ENCODE data around the gene NMT1. TPM values are rescaled to one million over a fixed set of nuclear protein-coding genes. Genes with fewer than 3 reads are reported as not detected.

NMT1 gene
- total RNA-seq, 3 donors from 2014 or later, result 81.9 to 130 (median 84.0) TPM

DNA sequence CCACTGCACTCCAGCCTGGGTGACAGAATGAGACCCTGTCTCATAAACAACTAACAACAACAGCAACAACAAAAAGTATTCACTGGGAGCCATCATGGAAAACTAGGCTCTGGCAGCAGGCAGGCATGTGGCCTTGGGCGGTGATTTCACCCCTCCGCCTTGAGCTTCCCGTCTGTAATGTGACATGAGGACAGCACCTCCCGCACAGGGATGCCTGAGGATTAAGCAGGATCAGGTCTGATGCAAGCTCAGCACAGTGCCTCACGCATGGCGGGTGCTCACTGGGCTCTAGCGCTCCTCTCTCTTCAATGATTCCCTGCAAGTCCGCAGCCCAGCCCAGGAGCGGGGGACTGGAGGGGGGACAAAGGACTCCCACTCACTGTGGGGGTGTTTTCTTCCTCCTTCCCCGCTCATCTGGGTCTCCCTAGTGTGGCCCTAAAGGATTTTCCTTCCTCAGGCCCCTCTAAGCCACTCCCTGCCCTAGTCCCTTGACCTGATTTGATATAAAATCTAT lies 68.4 kb downstream of the NMT1 start:
- Histone ChIP-seq H3K4me3 (no peak overlapping the region), H3K4me1 (peaks cover 6 to 21% of the 10 kb centered on the region in 2 donors), H3K36me3 (no peaks in the 10 kb centered on the region), H3K27me3 (no peaks in the 10 kb centered on the region), H3K27ac (peak overlapping the region; percentile 83 to 99), H3K9me3 (no peaks in the 10 kb centered on the region)
- TF ChIP-seq, protein P1, sequence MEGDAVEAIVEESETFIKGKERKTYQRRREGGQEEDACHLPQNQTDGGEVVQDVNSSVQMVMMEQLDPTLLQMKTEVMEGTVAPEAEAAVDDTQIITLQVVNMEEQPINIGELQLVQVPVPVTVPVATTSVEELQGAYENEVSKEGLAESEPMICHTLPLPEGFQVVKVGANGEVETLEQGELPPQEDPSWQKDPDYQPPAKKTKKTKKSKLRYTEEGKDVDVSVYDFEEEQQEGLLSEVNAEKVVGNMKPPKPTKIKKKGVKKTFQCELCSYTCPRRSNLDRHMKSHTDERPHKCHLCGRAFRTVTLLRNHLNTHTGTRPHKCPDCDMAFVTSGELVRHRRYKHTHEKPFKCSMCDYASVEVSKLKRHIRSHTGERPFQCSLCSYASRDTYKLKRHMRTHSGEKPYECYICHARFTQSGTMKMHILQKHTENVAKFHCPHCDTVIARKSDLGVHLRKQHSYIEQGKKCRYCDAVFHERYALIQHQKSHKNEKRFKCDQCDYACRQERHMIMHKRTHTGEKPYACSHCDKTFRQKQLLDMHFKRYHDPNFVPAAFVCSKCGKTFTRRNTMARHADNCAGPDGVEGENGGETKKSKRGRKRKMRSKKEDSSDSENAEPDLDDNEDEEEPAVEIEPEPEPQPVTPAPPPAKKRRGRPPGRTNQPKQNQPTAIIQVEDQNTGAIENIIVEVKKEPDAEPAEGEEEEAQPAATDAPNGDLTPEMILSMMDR (IDR thresholded peaks at IDR 0.05), result no peak
- TF ChIP-seq POLR2AphosphoS5 (IDR thresholded peaks at IDR 0.05), result no peak
- TF ChIP-seq POLR2A (IDR thresholded peaks at IDR 0.05), result no peak
- intact Hi-C loops (cut with DNase I; ENCODE audit: low total_unique reads), result no loop called here
- DNase-seq (ENCODE audit: low spot score in 2 of 2), result peak in 1 of 2 donors; percentile 49

DNA sequence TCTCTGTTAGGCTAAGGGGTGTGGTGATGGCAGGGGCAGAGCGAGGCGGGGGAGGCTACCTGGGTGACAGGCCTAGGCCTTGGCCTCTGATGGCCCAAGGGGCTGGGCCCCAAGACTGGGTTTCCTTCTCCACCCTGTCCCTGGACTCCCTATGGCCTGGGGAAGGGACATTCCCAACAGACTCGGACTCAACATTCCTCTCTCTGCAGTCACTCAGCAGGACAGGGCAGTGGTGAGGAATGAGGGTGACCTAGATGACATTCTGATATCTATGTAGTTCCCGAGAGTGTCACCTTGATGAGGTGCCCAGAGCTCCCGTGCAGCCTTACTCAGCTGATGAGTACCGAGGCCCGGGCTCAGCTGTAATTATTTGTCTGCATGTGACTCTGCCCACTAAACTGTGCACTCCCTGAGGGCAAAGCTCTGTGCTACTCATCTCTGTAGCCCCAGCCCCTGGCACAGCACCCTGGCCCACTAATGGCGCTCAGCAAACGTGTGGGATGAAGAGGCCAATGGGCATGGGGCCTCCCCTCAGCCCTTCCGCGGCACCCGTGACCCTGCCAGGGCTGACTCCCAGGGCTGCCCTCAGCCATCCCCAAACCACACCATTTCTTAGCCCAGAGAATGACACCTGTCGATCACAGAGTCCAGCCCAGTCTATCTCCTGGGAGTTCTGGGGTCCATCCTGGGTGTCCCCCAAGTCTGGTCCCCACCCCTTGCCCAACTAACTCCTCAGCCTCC lies 69.0 kb downstream of the NMT1 start:
- Histone ChIP-seq H3K36me3 (no peaks in the 10 kb centered on the region), H3K4me3 (peak overlapping the region; percentile 3 to 95 (median 91)), H3K27ac (peak overlapping the region; percentile 83 to 99), H3K4me1 (peaks cover 6 to 19% of the 10 kb centered on the region in 2 donors), H3K9me3 (no peaks in the 10 kb centered on the region), H3K27me3 (no peaks in the 10 kb centered on the region)
- intact Hi-C loops (cut with DNase I; ENCODE audit: low total_unique reads), result loop anchor here (10.0 kb wide), 1 partner anchor 1615 kb away; no protein-coding TSS in a partner anchor
- TF ChIP-seq POLR2A (IDR thresholded peaks at IDR 0.05) (no peak), POLR2AphosphoS5 (IDR thresholded peaks at IDR 0.05) (no peak)
- TF ChIP-seq, protein P1 (IDR thresholded peaks at IDR 0.05), result no peak
- no peak for DNase-seq (ENCODE audit: low spot score in 2 of 2)

DNA sequence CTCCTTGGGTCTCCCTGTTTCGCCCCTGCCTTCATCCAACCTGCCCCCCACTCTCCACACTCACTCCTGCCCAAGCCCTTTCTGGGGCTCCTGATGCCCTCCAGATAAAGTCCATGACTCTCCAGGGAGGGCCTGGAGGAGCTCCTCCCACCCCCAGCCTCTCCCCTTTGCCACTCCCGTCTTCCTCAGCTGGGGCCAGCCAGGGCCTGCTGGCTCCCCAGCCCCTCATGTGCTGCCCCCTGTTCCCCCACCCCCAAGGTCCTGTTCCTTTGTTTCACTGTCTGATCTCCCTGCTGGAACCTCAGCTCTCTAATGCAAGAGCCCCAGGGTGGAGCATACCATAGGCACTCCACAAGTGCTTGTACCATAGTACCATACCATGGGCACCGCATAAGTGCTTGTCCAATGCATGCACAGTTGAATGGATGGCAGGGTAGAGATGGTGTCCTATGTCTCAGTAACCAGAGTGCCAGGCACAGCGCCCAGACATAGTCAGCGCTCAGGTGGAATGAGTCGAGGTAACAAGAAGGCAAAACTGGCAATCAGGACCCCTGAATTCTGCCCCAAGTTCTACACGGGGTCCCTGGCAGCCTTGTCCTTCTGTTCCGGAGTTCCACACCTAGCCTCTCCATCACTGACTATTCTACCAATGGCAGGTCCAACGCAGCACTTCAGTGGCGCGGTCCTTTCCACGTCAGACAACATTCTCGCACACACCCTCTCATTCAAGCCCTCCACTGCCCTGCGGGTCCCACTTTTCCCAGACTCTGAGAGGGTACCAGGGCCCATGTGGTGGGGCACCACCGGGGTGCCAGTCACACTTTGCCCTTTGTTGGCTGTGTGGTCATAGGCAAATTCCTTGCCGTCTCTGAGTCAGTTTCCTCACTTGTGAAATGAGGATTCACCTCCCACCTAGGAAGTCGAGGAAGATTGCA lies 69.8 kb downstream of the NMT1 start:
- Histone ChIP-seq H3K4me3 (peak overlapping the region; percentile 91 to 97 (median 95)), H3K27ac (peak overlapping the region; percentile 99), H3K27me3 (no peaks in the 10 kb centered on the region), H3K4me1 (peaks cover 6 to 19% of the 10 kb centered on the region in 2 donors), H3K9me3 (no peaks in the 10 kb centered on the region), H3K36me3 (no peaks in the 10 kb centered on the region)
- intact Hi-C loops (cut with DNase I; ENCODE audit: low total_unique reads), result loop anchor here (10.0 kb wide), 1 partner anchor 1614 kb away; no protein-coding TSS in a partner anchor
- TF ChIP-seq POLR2AphosphoS5 (IDR thresholded peaks at IDR 0.05) (no peak), POLR2A (IDR thresholded peaks at IDR 0.05) (no peak)
- TF ChIP-seq, protein P1 (IDR thresholded peaks at IDR 0.05), result no peak
- DNase-seq (ENCODE audit: low spot score in 2 of 2), result no peak

DNA sequence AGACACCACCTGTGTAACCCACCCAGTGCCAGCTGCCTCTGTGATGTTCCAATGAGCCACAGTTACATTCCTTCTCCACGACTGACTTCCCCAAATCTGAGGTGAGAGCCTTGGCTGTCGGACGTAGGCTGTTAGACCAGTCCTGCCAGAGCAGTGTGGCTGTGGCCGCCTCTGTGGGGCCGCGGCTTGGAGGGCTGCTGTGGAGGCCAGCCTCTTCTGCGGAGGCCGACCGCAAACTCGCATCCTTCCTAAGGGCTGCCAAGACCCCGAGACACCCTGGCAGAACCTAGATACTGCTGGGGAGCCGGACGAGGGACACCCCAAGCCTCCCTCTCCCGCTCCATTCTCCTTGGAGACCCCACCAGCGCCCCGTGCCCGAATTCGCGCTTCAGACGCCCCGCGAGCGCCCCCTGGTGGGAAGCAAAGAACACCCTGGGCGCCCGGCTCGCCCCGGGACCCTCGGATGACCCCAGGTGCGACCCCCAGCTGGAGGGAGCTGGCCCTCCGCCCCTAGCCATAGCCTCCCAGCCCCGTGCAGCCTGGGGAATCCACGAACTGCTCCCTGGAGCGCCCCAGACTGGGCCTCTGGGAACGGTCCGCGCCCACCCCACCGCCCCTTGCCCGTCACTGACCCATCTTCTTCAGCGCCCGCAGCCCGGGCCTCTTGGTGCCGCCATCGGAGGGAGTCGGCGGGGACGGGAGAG lies 70.7 kb downstream of the NMT1 start:
- Histone ChIP-seq H3K4me3 (peak overlapping the region; percentile 91 to 97 (median 95)), H3K36me3 (no peaks in the 10 kb centered on the region), H3K27me3 (no peaks in the 10 kb centered on the region), H3K27ac (peak overlapping the region; percentile 99), H3K4me1 (peaks cover 14 to 19% of the 10 kb centered on the region in 2 donors), H3K9me3 (no peaks in the 10 kb centered on the region)
- intact Hi-C loops (cut with DNase I; ENCODE audit: low total_unique reads), result loop anchor here (10.0 kb wide), 1 partner anchor 1613 kb away; no protein-coding TSS in a partner anchor
- peak in 1 of 2 donors; percentile 30 for DNase-seq (ENCODE audit: low spot score in 2 of 2)
- TF ChIP-seq POLR2A (IDR thresholded peaks at IDR 0.05) (no peak), POLR2AphosphoS5 (IDR thresholded peaks at IDR 0.05) (no peak)
- TF ChIP-seq, protein P1 (IDR thresholded peaks at IDR 0.05), result peak; percentile 80 to 93 (median 89)
